Measurements from ENCODE around the gene MALT1.

- TF ChIP-seq, protein P1, sequence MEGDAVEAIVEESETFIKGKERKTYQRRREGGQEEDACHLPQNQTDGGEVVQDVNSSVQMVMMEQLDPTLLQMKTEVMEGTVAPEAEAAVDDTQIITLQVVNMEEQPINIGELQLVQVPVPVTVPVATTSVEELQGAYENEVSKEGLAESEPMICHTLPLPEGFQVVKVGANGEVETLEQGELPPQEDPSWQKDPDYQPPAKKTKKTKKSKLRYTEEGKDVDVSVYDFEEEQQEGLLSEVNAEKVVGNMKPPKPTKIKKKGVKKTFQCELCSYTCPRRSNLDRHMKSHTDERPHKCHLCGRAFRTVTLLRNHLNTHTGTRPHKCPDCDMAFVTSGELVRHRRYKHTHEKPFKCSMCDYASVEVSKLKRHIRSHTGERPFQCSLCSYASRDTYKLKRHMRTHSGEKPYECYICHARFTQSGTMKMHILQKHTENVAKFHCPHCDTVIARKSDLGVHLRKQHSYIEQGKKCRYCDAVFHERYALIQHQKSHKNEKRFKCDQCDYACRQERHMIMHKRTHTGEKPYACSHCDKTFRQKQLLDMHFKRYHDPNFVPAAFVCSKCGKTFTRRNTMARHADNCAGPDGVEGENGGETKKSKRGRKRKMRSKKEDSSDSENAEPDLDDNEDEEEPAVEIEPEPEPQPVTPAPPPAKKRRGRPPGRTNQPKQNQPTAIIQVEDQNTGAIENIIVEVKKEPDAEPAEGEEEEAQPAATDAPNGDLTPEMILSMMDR (IDR thresholded peaks at IDR 0.05): no peak
- TF ChIP-seq EP300 (IDR thresholded peaks at IDR 0.05): no peak
- no peak for TF ChIP-seq POLR2A (IDR thresholded peaks at IDR 0.05)
Measured at GRCh38 chr18:58691256-58691655, 20.0 kb downstream of the MALT1 start.
